GM12865 (cell line): Measurements from ENCODE around the gene SYTL3.

Experiments used
- DNase-seq: peaks from one replicate; pipeline ENCODE4 v3.0.0; 2010; ENCODE audit warnings: low read depth
- H3K4me3 ChIP-seq: 2 replicates; pipeline ENCODE4 v1.5.1; 2011; ENCODE audit warnings: mild to moderate bottlenecking, low read depth, low read length, control low read depth
- CTCF ChIP-seq: IDR thresholded peaks from 2 replicates; pipeline ENCODE4 v1.5.1; 2011; ENCODE audit warnings: low read length, control low read depth, low read depth, inconsistent platforms; ENCODE audit not compliant: insufficient read depth; ENCODE audit errors: missing control alignments

The SYTL3 gene

GRCh38 chr6:158662607-158662953 lies 12.7 kb downstream of the SYTL3 start:
- TF ChIP-seq CTCF = no peak
- no peak overlapping the region for H3K4me3 ChIP-seq
- no peak for DNase-seq

- no peak for TF ChIP-seq CTCF
- no peak overlapping the region for H3K4me3 ChIP-seq
- no peak for DNase-seq
Observed at GRCh38 chr6:158662954-158663624, 13.2 kb downstream of the SYTL3 start.

- TF ChIP-seq CTCF = no peak
- no peak for DNase-seq
- H3K4me3 ChIP-seq = no peak overlapping the region
Observed at GRCh38 chr6:158663625-158664165, 13.8 kb downstream of the SYTL3 start.

- no peak overlapping the region for H3K4me3 ChIP-seq
- no peak for DNase-seq
- no peak for TF ChIP-seq CTCF
Observed at GRCh38 chr6:158665332-158665731, 15.5 kb downstream of the SYTL3 start.

GRCh38 chr6:158666628-158667359 lies 16.9 kb downstream of the SYTL3 start:
- no peak for TF ChIP-seq CTCF
- H3K4me3 ChIP-seq = no peak overlapping the region
- DNase-seq = no peak

- no peak for TF ChIP-seq CTCF
- no peak for DNase-seq
Observed at GRCh38 chr6:158667360-158667981, 17.6 kb downstream of the SYTL3 start.

More at GRCh38 chr6:158667360-158667981, 17.6 kb downstream of the SYTL3 start:
- H3K4me3 ChIP-seq = no peak overlapping the region
